T follicular helper cell (primary cell): ENCODE measurements around the gene CLEC10A.
"Not testable (repeated sequence)": the region's sequence is repeated elsewhere in the genome, so short reads cannot be mapped to it uniquely, and the experiment has no call there.

Source experiments
- DNase-seq: peaks from one replicate; pipeline ENCODE4 v3.0.0-alpha.2; 2020; ENCODE audit warnings: low read depth
- total RNA-seq, 2 experiments: gene quantifications; one replicate each; lab custom pipeline; 2026; lab: John Stamatoyannopoulos, UW

Gene CLEC10A
- total RNA-seq, result 0 reads per million in 2 experiments

GRCh38 chr17:7079581-7080455 lies at the start of gene CLEC10A:
Gene CLEC10A (minus strand): TSS chr17:7080251. CDS start chr17:7078812, 1,439 bp downstream.
- no peak for DNase-seq

- no peak for DNase-seq
Measured at GRCh38 chr17:7129311-7129710, 49.3 kb upstream of the CLEC10A start.

GRCh38 chr17:7128160-7128559 lies 48.1 kb upstream of the CLEC10A start:
- no peak for DNase-seq

- not testable (repeated sequence) for DNase-seq
Measured at GRCh38 chr17:7127501-7127900, 47.5 kb upstream of the CLEC10A start.

DNA sequence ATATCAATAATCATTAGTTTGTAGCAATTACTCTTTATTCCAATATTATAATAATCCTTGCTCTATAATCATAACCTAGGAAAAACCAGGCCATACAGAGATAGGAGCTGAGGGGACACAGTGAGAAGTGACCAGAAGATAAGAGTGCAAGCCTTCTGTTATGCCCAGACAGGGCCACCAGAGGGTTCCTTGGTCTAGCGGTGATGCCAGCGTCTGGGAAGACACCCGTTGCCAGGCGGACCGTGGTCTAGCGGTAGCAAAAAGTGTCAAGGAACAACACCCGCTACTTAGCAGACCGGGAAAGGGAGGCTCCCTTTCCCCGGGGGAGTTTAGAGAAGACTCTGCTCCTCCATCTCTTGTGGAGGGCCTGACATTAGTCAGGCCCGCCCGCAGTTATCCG lies 46.3 kb upstream of the CLEC10A start:
- DNase-seq, result not testable (repeated sequence)

- DNase-seq, result no peak
Measured at GRCh38 chr17:7124923-7125322, 44.9 kb upstream of the CLEC10A start.

GRCh38 chr17:7123844-7124243 lies 43.8 kb upstream of the CLEC10A start:
- no peak for DNase-seq

GRCh38 chr17:7122381-7122780 lies 42.3 kb upstream of the CLEC10A start:
- DNase-seq, result no peak

- DNase-seq, result not testable (repeated sequence)
Measured at GRCh38 chr17:7120635-7121034, 40.6 kb upstream of the CLEC10A start.

DNA sequence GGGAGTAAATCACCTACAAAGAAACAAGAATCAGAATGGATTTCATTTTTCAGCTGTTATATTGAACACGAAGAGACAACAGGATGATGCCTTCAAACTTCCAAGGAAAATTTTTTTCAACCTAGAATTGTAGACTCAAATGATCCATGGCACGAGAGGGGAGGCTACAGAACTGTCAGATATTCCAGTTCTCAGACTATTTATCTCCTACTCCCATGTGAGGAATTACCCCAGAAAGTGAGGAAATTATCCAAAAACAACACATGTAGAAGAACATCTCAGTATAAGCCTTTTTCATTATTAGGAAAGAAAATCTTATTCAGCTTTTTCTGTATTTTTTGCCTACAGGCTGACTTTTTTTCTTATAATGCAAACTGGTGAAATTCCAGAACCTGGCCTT lies 40.1 kb upstream of the CLEC10A start:
- DNase-seq, result no peak

DNA sequence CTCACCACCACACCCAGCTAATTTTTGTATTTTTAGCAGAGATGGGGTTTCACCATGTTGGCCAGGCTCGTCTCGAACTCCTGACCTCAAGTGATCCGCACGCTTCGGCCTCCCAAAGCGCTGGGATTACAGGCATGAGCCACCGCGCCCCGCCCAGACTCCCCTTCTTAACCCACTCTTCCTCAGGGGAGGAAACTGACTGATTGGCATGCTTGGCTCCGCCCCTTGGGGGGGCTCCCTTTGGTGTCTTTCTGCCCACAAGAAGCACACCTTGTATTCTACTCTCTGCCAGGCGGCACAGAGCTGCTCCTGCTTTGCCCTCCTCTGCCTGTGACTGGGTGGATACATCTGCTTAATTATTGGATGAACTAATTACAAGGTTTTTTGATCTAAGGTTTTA lies 39.3 kb upstream of the CLEC10A start:
- DNase-seq, result no peak

- DNase-seq, result no peak
Measured at GRCh38 chr17:7114875-7115614, 35.0 kb upstream of the CLEC10A start.

DNA sequence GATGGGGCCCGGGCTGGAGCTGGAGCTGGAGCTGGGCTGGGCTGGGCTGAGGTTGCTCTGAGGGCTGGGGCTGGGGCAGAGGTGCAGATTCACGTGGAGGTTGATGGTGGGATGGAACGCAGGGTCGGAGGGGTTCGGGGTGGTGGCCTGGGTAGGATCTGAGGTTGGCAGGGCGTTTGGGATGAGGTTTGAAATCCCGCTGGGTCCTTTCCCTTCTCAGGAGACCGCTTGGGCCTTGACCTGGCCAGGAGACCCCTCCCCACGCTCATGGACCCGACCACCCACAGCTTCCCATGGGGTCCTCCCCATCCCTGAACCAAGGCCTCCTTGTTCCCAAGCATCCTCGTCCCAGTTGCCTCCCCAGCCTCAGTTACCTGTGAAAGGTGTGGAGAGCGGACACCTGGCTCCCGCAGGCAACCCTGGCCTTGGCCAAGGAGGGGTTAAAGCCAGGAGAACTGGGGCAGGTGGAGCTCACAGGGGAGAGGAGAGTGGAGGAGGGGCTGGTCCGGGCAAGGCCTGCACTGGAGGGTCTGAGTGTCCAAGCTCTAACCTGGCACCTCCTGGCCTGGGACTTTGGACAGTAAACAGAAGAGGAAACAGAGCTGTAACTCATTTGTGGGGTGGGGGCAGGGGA lies 34.3 kb upstream of the CLEC10A start, which contains the start of gene ASGR2:
TSS of gene ASGR2 (minus strand) at position 582 of the 634 bp plus-strand sequence. CDS start 582 bp downstream, outside the sequence.
- no peak for DNase-seq

DNA sequence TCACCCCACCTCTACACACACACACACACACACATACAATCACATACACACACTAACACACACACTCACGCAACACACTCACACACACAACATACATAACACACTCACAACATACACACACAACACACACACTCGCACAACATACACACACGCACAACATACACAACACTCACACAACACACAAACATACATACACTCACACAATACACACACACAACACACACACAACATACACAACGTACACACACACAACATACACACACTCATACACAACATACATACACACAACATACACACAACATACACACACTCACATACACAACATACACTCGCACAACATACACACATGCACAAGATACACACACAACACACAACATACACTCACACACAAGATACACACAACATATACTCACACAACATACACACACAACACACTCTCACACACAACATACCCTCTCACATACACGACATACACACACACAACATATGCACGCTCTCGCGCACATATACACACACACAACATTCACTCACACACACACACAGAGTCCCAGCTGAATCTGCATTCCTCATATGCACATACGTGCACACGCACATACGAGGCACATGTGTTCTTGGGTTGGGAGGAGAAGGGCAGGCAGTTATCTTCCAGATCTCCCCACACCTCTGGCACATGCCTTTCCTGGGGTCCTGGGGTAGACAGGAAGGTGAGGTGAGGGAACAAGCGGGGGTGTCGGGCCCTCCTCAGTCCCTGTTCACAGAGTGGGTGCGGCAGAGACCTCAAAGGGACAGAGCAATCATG lies 33.4 kb upstream of the CLEC10A start:
- DNase-seq, result no peak

GRCh38 chr17:7112510-7113108 lies 32.6 kb upstream of the CLEC10A start:
- DNase-seq, result no peak

DNA sequence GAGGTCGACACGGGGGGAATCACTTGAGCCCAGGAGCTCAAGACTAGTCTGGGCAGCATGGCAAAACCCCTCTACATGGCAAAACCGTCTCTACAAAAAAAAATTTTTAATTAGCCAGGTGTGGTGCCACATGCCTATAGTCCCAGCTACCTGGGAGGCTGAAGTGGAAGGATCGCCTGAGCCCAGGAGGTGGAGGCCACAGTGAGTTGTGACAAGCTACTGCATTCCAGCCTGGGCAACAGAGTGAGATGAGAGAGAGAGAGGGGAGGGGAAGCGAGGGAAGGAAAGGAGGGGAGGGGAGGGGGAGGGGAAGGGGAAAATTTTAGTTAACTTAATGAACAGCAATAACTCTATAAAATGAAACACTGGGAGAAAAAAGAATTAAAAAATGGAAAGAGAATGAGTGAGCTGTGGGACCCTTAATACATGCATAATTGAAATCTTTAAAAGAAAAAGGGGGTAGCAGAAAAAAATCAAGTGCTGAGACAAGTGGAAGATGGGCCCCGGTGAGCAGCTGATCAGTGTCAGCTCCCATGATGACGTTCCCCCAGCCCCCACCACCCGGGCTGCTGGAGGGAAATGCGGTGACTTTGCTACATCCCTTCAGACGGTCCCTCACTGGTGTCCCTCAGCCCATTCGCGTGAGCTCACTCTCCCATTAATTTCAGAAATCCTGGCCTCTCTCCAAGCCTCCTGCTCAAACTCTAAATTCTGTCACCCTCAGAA lies 31.9 kb upstream of the CLEC10A start:
- no peak for DNase-seq

GRCh38 chr17:7110617-7111306 lies 30.7 kb upstream of the CLEC10A start:
- no peak for DNase-seq

DNA sequence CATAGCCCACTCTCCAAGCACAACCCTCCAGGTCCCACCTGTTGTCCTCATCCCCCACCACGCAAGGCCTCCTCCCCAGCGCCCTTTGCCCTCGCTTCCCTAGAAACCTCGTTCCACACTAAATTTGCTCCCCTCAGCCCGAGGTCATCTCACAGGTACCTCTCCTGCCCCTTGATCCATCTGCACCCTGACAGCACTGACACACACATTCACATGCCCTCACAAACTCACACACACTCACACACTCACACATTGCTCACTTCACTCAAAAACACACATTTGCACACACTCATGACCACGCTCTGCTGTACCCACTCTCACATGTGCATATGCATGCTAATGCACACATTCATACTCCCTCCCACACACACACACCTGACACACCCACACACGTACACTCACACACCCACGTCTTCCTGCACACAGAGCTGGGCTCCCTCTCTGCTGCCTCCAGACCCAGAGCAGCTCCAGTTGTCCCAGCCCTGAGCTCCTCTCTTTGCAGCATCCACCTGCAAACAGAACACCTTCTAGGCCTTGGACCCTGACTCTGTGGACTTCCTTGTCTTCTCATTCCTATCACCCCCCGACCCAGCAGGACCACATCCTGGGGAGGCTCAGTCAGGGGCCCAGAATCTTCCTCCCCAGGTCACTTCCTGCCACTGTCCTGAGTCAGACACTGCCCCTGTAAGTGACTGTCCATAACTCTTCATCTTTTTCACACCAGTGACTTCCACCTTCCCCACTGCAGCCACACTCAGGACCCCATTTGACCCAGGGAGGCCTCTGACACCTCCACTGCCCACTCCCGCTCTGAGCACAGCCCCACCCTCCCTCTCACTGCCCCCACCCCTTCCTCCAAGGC lies 29.6 kb upstream of the CLEC10A start:
- no peak for DNase-seq

GRCh38 chr17:7108981-7109380 lies 28.9 kb upstream of the CLEC10A start:
- DNase-seq, result no peak
